AG09319 (cell line): ENCODE results near the gene ARHGAP8.
A peak's percentile ranks its signal among the peaks of the same experiment; 100 is the strongest.

Experiments
- DNase-seq: peaks from one replicate; pipeline ENCODE4 v3.0.0-alpha.2; 2010; ENCODE audit warnings: low read depth; ENCODE audit errors: extremely low read depth
- CTCF ChIP-seq: IDR thresholded peaks from 2 replicates; pipeline ENCODE4 v1.5.1; 2011; ENCODE audit warnings: low read depth, mild to moderate bottlenecking, inconsistent platforms, low read length, moderate library complexity

Gene ARHGAP8

GRCh38 chr22:44753189-44754042 is 1.0 kb downstream of the ARHGAP8 start:
- no peak for TF ChIP-seq CTCF
- peak; percentile 18 for DNase-seq

GRCh38 chr22:44754998-44755397 is 2.6 kb downstream of the ARHGAP8 start:
- no peak for TF ChIP-seq CTCF
- DNase-seq = no peak

- no peak for TF ChIP-seq CTCF
- no peak for DNase-seq
These were observed 3.0 kb downstream of the ARHGAP8 start for GRCh38 chr22:44755417-44755816.

- no peak for TF ChIP-seq CTCF
- no peak for DNase-seq
These were observed 3.6 kb downstream of the ARHGAP8 start for GRCh38 chr22:44755956-44756361.

GRCh38 chr22:44758344-44758973 is 6.1 kb downstream of the ARHGAP8 start:
- no peak for TF ChIP-seq CTCF
- DNase-seq = no peak

- no peak for DNase-seq
- TF ChIP-seq CTCF = no peak
These were observed 6.6 kb downstream of the ARHGAP8 start for GRCh38 chr22:44759001-44759400.
